IMR-90 (cell line): Measurements from ENCODE around the gene NDRG4. TPM values are rescaled to one million over a fixed set of nuclear protein-coding genes. Genes with fewer than 3 reads are reported as not detected.

Source experiments
- microRNA-seq, 2 experiments: library from miRNA; stranded (forward) in 1 of 2; unstranded in 1 of 2; fragments of 10-50 nt in 1 of 2; fragments of <30 nt in 1 of 2; gene quantifications in 1 of 2; microRNA quantifications in 1 of 2; one replicate each; pipeline versions ENCODE3 to v1.1.0; 2013 to 2020; ENCODE audit not compliant: insufficient read depth in 1 of 2, insufficient read length in 1 of 2, unreplicated experiment in 1 of 2
- polyA plus RNA-seq, 3 experiments: library from polyadenylated mRNA; depleted of rRNA; stranded (reverse); fragments of >200 nt; gene quantifications; 2 replicates each; pipeline ENCODE4 v1.2.3, GENCODE V29; 2012; ENCODE audit warnings: low replicate concordance in 1 of 3
- small RNA-seq, 5 experiments: library from RNA; depleted of rRNA; stranded (forward); fragments of <200 nt; gene quantifications; one replicate each; pipeline ENCODE3, GENCODE V24; 2012
- total RNA-seq: library from RNA; depleted of rRNA; stranded (reverse); fragments of >200 nt; gene quantifications from 2 replicates; pipeline ENCODE4 v1.2.3, GENCODE V29; 2012; rRNA removed

Gene NDRG4
- total and polyA plus RNA-seq, 2 of the 4 experiments (the other 2 are of a cell fraction): 10.9 to 23.5 TPM

Small RNAs within 50 kb of the gene (microRNA-seq; reads per million reads assigned to microRNA genes)
- gene RNU6-103P (ENCODE audit: insufficient read depth, insufficient read length) (not detected), gene SNORA46 (ENCODE audit: insufficient read depth, insufficient read length) (43.4 reads per million, percentile 72 among the genes with 10 or more reads in this experiment), gene SNORA50A (ENCODE audit: insufficient read depth, insufficient read length) (not detected)

Small RNAs within 50 kb of the gene (small RNA-seq; reads per million reads assigned to genes)
- 0 reads per million in 5 experiments for gene RNU6-103P
- gene SNORA46: 141 to 1,340 (median 211) reads per million in 5 experiments
- gene SNORA50A: 0 reads per million in 5 experiments

Other genes starting within 250 kb of the NDRG4 start
- not detected in 2 replicates for gene PRSS54, start 205.1 kb upstream of the NDRG4 start, total RNA-seq
- gene PRSS54, start 205.1 kb upstream of the NDRG4 start, polyA plus RNA-seq (2012; rRNA removed): not detected in 2 replicates
- gene GINS3, start 107.7 kb upstream of the NDRG4 start, total RNA-seq: 5.0 and 5.4 TPM in 2 replicates
- 5.2 and 5.3 TPM in 2 replicates for gene GINS3, start 107.7 kb upstream of the NDRG4 start, polyA plus RNA-seq (2012; rRNA removed)
- 3.2 and 3.3 TPM in 2 replicates for gene SETD6, start 15.4 kb downstream of the NDRG4 start, total RNA-seq
- 5.2 and 6.4 TPM in 2 replicates for gene SETD6, start 15.4 kb downstream of the NDRG4 start, polyA plus RNA-seq (2012; rRNA removed)
- 203 and 357 TPM in 2 replicates for gene CNOT1, start 129.7 kb downstream of the NDRG4 start, total RNA-seq
- gene CNOT1, start 129.7 kb downstream of the NDRG4 start, polyA plus RNA-seq (2012; rRNA removed): 67.7 and 85.5 TPM in 2 replicates
- gene SLC38A7, start 184.6 kb downstream of the NDRG4 start, total RNA-seq: 13.6 and 14.7 TPM in 2 replicates
- 16.4 and 16.7 TPM in 2 replicates for gene SLC38A7, start 184.6 kb downstream of the NDRG4 start, polyA plus RNA-seq (2012; rRNA removed)
- 45.5 and 50.2 TPM in 2 replicates for gene GOT2, start 234.2 kb downstream of the NDRG4 start, total RNA-seq
- gene GOT2, start 234.2 kb downstream of the NDRG4 start, polyA plus RNA-seq (2012; rRNA removed): 55.2 and 60.2 TPM in 2 replicates